Liver (tissue), 9 donors: Measurements from ENCODE around the gene DTNA. TPM values are rescaled to one million over a fixed set of nuclear protein-coding genes. Genes with fewer than 3 reads are reported as not detected.

Experiments used
- DNase-seq: peaks from one replicate; pipeline ENCODE4 v3.0.0-alpha.2; 2017; ENCODE audit warnings: low spot score
- H3K27ac ChIP-seq, 2 donors: one replicate each; pipeline ENCODE4 v1.7.0; 2013; ENCODE audit warnings: inconsistent platforms in 2 of 2, low read length in 2 of 2, control low read depth in 1 of 2, low read depth in 1 of 2, mild to moderate bottlenecking in 1 of 2
- H3K27me3 ChIP-seq, 4 donors: one replicate each; pipeline versions ENCODE4 v1.6.1 to v1.7.0; 2013; ENCODE audit warnings: low read length in 3 of 4, inconsistent platforms in 1 of 4, mild to moderate bottlenecking in 1 of 4, moderate library complexity in 1 of 4; ENCODE audit not compliant: control insufficient read depth in 4 of 4, insufficient read depth in 4 of 4
- H3K36me3 ChIP-seq, 4 donors: one replicate each; pipeline versions ENCODE4 v1.6.1 to v1.7.0; 2013; ENCODE audit warnings: low read length in 3 of 4, mild to moderate bottlenecking in 3 of 4, low read depth in 1 of 4, moderate library complexity in 1 of 4; ENCODE audit not compliant: control insufficient read depth in 4 of 4, insufficient read depth in 3 of 4
- H3K4me1 ChIP-seq, 4 donors: one replicate each; pipeline versions ENCODE4 v1.6.1 to v1.7.0; 2013; ENCODE audit warnings: low read length in 3 of 4, mild to moderate bottlenecking in 3 of 4, moderate library complexity in 1 of 4; ENCODE audit not compliant: control insufficient read depth in 4 of 4, insufficient read depth in 4 of 4
- H3K4me3 ChIP-seq, 3 donors: one replicate each; pipeline versions ENCODE4 v1.6.1 to v1.7.0; 2013; ENCODE audit warnings: low read length in 3 of 3, control low read depth in 1 of 3, low read depth in 1 of 3, mild to moderate bottlenecking in 1 of 3
- H3K9ac ChIP-seq, 2 donors: one replicate each; pipeline ENCODE4 v1.7.0; 2013; ENCODE audit warnings: low read length in 2 of 2, mild to moderate bottlenecking in 2 of 2, moderate library complexity in 2 of 2, control low read depth in 1 of 2, low read depth in 1 of 2
- H3K9me3 ChIP-seq, 4 donors: one replicate each; pipeline versions ENCODE4 v1.6.1 to v1.7.0; 2013; ENCODE audit warnings: low read length in 3 of 4; ENCODE audit not compliant: control insufficient read depth in 4 of 4
- FOXA1 ChIP-seq: IDR thresholded peaks from 2 replicates; pipeline ENCODE4 v1.6.1; 2016; ENCODE audit warnings: antibody characterized with exemption
- FOXA2 ChIP-seq: IDR thresholded peaks from 2 replicates; pipeline ENCODE4 v1.6.1; 2016; ENCODE audit warnings: antibody characterized with exemption
- GABPA ChIP-seq, 2 donors: IDR thresholded peaks in 1 of 2; conservative IDR thresholded peaks in 1 of 2; 2 replicates each; pipeline ENCODE4 v1.6.1; 2016; ENCODE audit warnings: antibody characterized with exemption in 2 of 2, mild to moderate bottlenecking in 1 of 2, moderate library complexity in 1 of 2
- HNF4A ChIP-seq, 2 donors: conservative IDR thresholded peaks; 2 replicates each; pipeline ENCODE4 v1.6.1; 2016; ENCODE audit warnings: antibody characterized with exemption in 2 of 2, mild to moderate bottlenecking in 2 of 2
- HNF4G ChIP-seq: IDR thresholded peaks from 2 replicates; pipeline ENCODE4 v1.6.1; 2016; ENCODE audit warnings: antibody characterized with exemption
- JUND ChIP-seq, 2 donors: IDR thresholded peaks; 2 replicates each; pipeline ENCODE4 v1.6.1; 2016; ENCODE audit warnings: antibody characterized with exemption in 2 of 2
- NR2F2 ChIP-seq: IDR thresholded peaks from 2 replicates; pipeline ENCODE4 v1.6.1; 2016; ENCODE audit warnings: antibody characterized with exemption
- RAD21 ChIP-seq, 2 donors: IDR thresholded peaks; 2 replicates each; pipeline ENCODE4 v1.6.1; 2016; ENCODE audit warnings: antibody characterized with exemption in 2 of 2, mild to moderate bottlenecking in 2 of 2
- RXRA ChIP-seq, 2 donors: IDR thresholded peaks; 2 replicates each; pipeline ENCODE4 v1.6.1; 2017 to 2018; ENCODE audit warnings: antibody characterized with exemption in 2 of 2, mild to moderate bottlenecking in 1 of 2
- SP1 ChIP-seq: IDR thresholded peaks from 2 replicates; pipeline ENCODE4 v1.6.1; 2018; ENCODE audit warnings: antibody characterized with exemption, mild to moderate bottlenecking
- TAF1 ChIP-seq: conservative IDR thresholded peaks from 2 replicates; pipeline ENCODE4 v1.6.1; 2016; ENCODE audit warnings: antibody characterized with exemption, mild to moderate bottlenecking
- WGBS: extraction: QIAGEN DNeasy Blood & Tissue Kit; methylation state at CpG from one replicate; pipeline ENCODE4 v1.1.7; 2013; 5-methylcytosine and 5-hydroxymethylcytosine counted together
- polyA plus RNA-seq, 2 donors: library from polyadenylated mRNA; stranded (reverse) in 1 of 2; unstranded in 1 of 2; fragments of 200-250 nt in 1 of 2; fragments of >200 nt in 1 of 2; fragmentation: Nextera tagmentation in 1 of 2; extraction: Ambion mirVana in 1 of 2; gene quantifications; one replicate each; pipeline versions ENCODE4 v1.2.1 to v1.2.3, GENCODE V29; 2013 to 2015
- total RNA-seq, 2 donors: library from RNA; depleted of rRNA; stranded (reverse); fragments of >200 nt; gene quantifications; one replicate each; pipeline ENCODE4 v1.2.3, GENCODE V29; 2014
- TF ChIP-seq, protein P1 (sequence below): IDR thresholded peaks from 2 replicates; pipeline ENCODE4 v1.6.1; 2016; ENCODE audit warnings: antibody characterized with exemption
- TF ChIP-seq, protein P2 (sequence below): fragments of 150-350 bp; IDR thresholded peaks from 2 replicates; pipeline ENCODE4 v1.5.1; 2017; ENCODE audit warnings: improper control_type of control experiment, low read depth, low read length; ENCODE audit not compliant: missing input control
- donor health status: healthy.
- donor health status: healthy.
- donor health status: healthy.
- donor health status: healthy.
- donor health status: healthy.

The DTNA gene
- total and polyA plus RNA-seq, 4 donors, result 0.33 to 3.2 (median 1.4) TPM

DNA sequence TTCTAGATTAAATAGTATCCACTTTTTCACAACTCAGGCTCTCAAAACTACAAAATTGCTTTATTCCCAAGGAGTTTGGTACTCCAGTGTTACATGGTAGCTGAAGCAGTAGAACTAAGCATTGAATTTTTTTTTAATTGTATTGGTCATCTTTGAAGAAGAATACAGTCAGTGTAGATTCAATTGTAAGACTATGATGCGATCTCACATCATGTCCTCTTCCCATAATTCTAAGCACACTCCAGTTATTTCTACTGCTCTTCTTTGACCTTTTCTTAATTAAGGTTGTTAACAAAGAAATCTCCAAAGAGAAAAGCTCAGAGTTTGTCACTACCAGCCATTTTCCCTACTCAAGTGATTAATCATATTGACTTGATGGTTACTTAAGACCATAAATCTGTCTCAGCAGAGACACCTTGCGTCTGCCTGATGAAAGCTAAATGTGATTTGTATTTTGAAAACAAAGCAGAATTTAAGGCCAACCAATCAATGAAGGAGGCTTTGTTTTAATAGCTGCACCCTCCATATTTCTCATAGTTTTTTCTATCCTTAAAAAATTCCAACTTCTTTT, 130.2 kb downstream of the DTNA start:
- Histone ChIP-seq H3K4me3 (no peak overlapping the region), H3K27ac (no peak overlapping the region), H3K4me1 (no peaks in the 10 kb centered on the region), H3K9me3 (no peaks in the 10 kb centered on the region), H3K36me3 (no peaks in the 10 kb centered on the region), H3K9ac (no peak overlapping the region), H3K27me3 (no peaks in the 10 kb centered on the region)
- DNase-seq, result no peak
- 92% methylated on average over 2 of the region's 2 CpGs for WGBS
- no peak for TF ChIP-seq RXRA (IDR thresholded peaks at IDR 0.05)
- no peak for TF ChIP-seq HNF4A (conservative IDR thresholded peaks at IDR 0.05)
- TF ChIP-seq, protein P1, sequence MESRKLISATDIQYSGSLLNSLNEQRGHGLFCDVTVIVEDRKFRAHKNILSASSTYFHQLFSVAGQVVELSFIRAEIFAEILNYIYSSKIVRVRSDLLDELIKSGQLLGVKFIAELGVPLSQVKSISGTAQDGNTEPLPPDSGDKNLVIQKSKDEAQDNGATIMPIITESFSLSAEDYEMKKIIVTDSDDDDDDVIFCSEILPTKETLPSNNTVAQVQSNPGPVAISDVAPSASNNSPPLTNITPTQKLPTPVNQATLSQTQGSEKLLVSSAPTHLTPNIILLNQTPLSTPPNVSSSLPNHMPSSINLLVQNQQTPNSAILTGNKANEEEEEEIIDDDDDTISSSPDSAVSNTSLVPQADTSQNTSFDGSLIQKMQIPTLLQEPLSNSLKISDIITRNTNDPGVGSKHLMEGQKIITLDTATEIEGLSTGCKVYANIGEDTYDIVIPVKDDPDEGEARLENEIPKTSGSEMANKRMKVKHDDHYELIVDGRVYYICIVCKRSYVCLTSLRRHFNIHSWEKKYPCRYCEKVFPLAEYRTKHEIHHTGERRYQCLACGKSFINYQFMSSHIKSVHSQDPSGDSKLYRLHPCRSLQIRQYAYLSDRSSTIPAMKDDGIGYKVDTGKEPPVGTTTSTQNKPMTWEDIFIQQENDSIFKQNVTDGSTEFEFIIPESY, result no peak
- TF ChIP-seq, protein P2, sequence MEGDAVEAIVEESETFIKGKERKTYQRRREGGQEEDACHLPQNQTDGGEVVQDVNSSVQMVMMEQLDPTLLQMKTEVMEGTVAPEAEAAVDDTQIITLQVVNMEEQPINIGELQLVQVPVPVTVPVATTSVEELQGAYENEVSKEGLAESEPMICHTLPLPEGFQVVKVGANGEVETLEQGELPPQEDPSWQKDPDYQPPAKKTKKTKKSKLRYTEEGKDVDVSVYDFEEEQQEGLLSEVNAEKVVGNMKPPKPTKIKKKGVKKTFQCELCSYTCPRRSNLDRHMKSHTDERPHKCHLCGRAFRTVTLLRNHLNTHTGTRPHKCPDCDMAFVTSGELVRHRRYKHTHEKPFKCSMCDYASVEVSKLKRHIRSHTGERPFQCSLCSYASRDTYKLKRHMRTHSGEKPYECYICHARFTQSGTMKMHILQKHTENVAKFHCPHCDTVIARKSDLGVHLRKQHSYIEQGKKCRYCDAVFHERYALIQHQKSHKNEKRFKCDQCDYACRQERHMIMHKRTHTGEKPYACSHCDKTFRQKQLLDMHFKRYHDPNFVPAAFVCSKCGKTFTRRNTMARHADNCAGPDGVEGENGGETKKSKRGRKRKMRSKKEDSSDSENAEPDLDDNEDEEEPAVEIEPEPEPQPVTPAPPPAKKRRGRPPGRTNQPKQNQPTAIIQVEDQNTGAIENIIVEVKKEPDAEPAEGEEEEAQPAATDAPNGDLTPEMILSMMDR, result no peak
- no peak for TF ChIP-seq SP1
- TF ChIP-seq NR2F2, result no peak
- no peak for TF ChIP-seq HNF4G

DNA sequence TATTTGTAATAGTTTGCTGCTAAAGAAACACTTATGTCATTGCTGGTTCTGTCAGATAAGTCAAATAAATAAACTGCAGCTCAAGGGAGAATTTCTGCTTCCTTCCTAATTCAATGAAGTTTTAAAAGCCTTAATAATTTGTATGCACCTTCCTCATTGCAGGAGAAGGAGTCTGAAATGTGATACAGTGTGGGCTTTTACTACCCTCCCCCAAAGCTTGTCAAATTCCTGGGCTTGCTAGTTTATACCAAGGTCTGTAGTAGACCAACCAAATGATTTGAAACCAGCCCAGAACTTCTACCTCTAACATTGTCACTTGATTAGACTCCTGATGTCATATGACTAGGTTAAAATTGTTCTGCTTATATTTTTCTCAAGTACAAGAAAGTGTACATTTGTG, 131.8 kb downstream of the DTNA start:
- DNase-seq, result no peak
- H3K27ac ChIP-seq, result no peak overlapping the region

DNA sequence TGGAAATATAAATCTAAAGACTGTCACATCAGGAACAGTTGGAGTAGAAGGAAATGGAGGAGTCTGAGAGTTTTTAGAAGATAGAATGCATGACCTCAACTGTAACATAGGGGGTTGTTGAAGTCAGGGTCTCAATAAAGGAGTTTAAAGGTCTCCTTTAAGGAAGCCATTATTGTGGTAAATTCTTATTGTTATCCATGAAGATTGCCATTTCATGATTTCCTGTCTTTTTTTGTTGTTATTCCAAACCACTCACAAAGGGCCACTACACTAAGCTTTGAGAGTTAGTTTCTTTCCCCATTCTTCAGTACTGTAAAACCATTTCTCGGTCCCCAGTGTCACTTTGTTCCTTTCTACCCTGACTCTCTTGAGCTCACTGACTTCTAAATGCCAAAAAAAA, 134.0 kb downstream of the DTNA start:
- no peak overlapping the region for H3K9ac ChIP-seq
- no peaks in the 10 kb centered on the region for H3K4me1 ChIP-seq
- 97% methylated on average over 1 of the region's 1 CpG for WGBS
- TF ChIP-seq GABPA (IDR thresholded peaks at IDR 0.05 in 1 of 2, conservative IDR thresholded peaks at IDR 0.05 in 1 of 2) (no peak), TAF1 (no peak), FOXA2 (no peak), JUND (IDR thresholded peaks at IDR 0.05) (no peak), RAD21 (IDR thresholded peaks at IDR 0.05) (no peak)
- TF ChIP-seq, protein P1, result no peak
- DNase-seq, result no peak
- no peak overlapping the region for H3K27ac ChIP-seq
- no peaks in the 10 kb centered on the region for H3K36me3 ChIP-seq
- no peaks in the 10 kb centered on the region for H3K27me3 ChIP-seq
- H3K4me3 ChIP-seq, result no peak overlapping the region
- no peaks in the 10 kb centered on the region for H3K9me3 ChIP-seq

More for the DNA sequence above, 131.8 kb downstream of the DTNA start:
- no peaks in the 10 kb centered on the region for H3K36me3 ChIP-seq
- no peak overlapping the region for H3K9ac ChIP-seq
- no peaks in the 10 kb centered on the region for H3K9me3 ChIP-seq
- no peaks in the 10 kb centered on the region for H3K4me1 ChIP-seq
- H3K27me3 ChIP-seq, result no peaks in the 10 kb centered on the region
- no peak overlapping the region for H3K4me3 ChIP-seq
- TF ChIP-seq RXRA (IDR thresholded peaks at IDR 0.05) (no peak), GABPA (IDR thresholded peaks at IDR 0.05 in 1 of 2, conservative IDR thresholded peaks at IDR 0.05 in 1 of 2) (no peak), HNF4A (conservative IDR thresholded peaks at IDR 0.05) (no peak), JUND (IDR thresholded peaks at IDR 0.05) (no peak), NR2F2 (no peak), FOXA1 (no peak)
- TF ChIP-seq, protein P1, result no peak
